IPS DF 6.9 (cell line): ENCODE data around the gene TCF4.

ENCODE experiments used
- DNase-seq: peaks from one replicate; pipeline ENCODE4 v3.0.0-alpha.2; 2013; ENCODE audit warnings: low read depth, low spot score
- H3K27ac ChIP-seq: one replicate; pipeline ENCODE4 v1.5.1; 2013; ENCODE audit warnings: low read length, control low read depth
- H3K27me3 ChIP-seq: 2 replicates; pipeline ENCODE4 v1.6.1; 2013; ENCODE audit warnings: mild to moderate bottlenecking, low read length; ENCODE audit not compliant: control insufficient read depth, insufficient read depth
- H3K36me3 ChIP-seq: 2 replicates; pipeline ENCODE4 v1.6.1; 2013; ENCODE audit warnings: low read length; ENCODE audit not compliant: control insufficient read depth, insufficient read depth
- H3K4me1 ChIP-seq: 2 replicates; pipeline ENCODE4 v1.6.1; 2013; ENCODE audit warnings: low read length; ENCODE audit not compliant: control insufficient read depth, insufficient read depth
- H3K4me3 ChIP-seq: 2 replicates; pipeline ENCODE4 v1.5.1; 2013; ENCODE audit warnings: mild to moderate bottlenecking, low read length
- H3K9me3 ChIP-seq: 2 replicates; pipeline ENCODE4 v1.6.1; 2013; ENCODE audit warnings: low read length, inconsistent platforms; ENCODE audit not compliant: control insufficient read depth, insufficient read depth
- WGBS: extraction: QIAGEN DNeasy Blood & Tissue Kit; methylation state at CpG from one replicate; pipeline ENCODE4 v1.1.7; 2013; ENCODE audit warnings: mixed read lengths, missing lambda C conversion rate; ENCODE audit not compliant: insufficient read length, insufficient coverage; 5-methylcytosine and 5-hydroxymethylcytosine counted together

Gene TCF4

DNA sequence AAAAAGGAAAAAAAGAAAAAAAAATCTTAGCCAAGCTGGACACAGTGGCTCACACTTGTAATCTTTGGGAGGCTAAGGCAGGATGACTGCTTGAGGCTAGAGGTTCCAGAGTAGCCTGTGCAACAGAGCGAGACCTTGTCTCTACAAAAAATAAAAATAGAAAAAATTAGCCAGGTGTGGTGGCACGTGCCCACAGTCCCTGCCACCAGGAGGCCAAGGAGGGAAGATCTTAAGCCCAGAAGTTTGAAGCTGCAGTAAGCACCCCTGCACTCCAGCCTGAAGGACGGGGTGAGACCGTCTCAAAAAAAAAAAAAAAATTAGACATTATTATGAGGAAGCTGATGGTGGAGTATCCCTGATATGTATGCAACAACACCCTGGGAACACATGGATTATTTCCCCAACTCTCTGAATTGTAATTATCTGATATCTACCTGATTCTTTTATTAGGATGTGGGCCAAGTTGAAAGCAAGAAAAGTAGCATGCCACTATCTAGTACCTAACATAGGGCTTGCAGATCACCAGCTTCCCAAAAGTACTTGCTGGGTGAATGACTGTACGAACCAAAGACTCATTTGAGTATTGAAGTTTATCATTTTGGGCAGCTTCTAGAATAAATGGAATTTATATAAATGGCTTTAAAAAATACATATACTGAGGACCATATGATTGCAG lies 140.9 kb downstream of the TCF4 start:
- Histone ChIP-seq H3K9me3 (no peaks in the 10 kb centered on the region), H3K36me3 (no peaks in the 10 kb centered on the region), H3K4me3 (no peak overlapping the region), H3K4me1 (no peaks in the 10 kb centered on the region; the same call in 1 of the 2 replicates), H3K27me3 (no peaks in the 10 kb centered on the region), H3K27ac (no peak overlapping the region)
- no peak for DNase-seq
- WGBS, result no CpG with 5 or more reads among the region's 5 CpGs

DNA sequence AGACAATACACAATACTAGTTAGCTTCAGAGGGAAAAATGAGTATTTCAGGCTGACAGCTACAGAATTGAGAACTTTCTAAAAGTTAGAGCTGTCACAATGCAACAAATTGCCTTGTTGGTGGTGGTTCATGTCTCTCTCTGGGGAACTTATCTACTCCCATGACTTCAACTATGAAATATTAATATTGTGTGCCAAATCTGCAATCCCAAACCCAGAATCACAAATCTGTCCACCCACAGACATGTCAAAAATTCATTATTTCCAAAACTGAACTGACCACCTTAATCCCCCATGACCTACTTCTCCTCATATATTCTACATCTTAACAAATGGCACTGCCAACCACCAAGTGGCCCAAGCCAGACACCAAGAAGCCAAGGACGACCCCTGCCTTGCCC lies 143.5 kb downstream of the TCF4 start:
- H3K4me3 ChIP-seq, result no peak overlapping the region
- WGBS, result no CpG with 5 or more reads among the region's 1 CpG
- no peaks in the 10 kb centered on the region for H3K27me3 ChIP-seq
- no peaks in the 10 kb centered on the region for H3K36me3 ChIP-seq
- no peak for DNase-seq
- H3K9me3 ChIP-seq, result no peaks in the 10 kb centered on the region
- no peak overlapping the region for H3K27ac ChIP-seq
- H3K4me1 ChIP-seq, result no peaks in the 10 kb centered on the region; the same call in 1 of the 2 replicates

DNA sequence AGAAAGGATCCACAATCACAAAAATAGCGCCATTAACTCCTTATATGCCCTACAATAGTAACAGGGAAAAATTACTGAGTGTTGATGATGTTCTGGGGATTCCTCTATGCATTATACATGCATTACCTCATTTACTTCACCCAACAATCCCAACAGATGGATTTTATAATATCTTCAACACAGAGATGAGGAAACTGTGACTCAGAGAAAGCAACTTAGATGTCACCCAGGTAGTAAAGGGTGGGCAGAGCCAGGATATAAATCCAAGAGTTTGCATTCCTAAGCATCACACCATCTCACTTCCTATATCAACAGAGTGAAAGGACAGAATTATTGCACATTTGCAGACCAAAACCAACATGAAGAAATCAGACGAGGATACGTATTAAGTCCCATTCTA lies 144.2 kb downstream of the TCF4 start:
- Histone ChIP-seq H3K27ac (no peak overlapping the region), H3K4me3 (no peak overlapping the region), H3K36me3 (no peaks in the 10 kb centered on the region), H3K27me3 (no peaks in the 10 kb centered on the region), H3K4me1 (no peaks in the 10 kb centered on the region; the same call in 1 of the 2 replicates), H3K9me3 (no peaks in the 10 kb centered on the region)
- no CpG with 5 or more reads among the region's 3 CpGs for WGBS
- DNase-seq, result no peak

GRCh38 chr18:55442561-55442960 lies 145.4 kb downstream of the TCF4 start:
- Histone ChIP-seq H3K9me3 (no peaks in the 10 kb centered on the region; the same call in 1 of the 2 replicates), H3K4me1 (no peaks in the 10 kb centered on the region; the same call in 1 of the 2 replicates), H3K4me3 (no peak overlapping the region), H3K27ac (no peak overlapping the region), H3K27me3 (no peaks in the 10 kb centered on the region), H3K36me3 (no peaks in the 10 kb centered on the region)
- no CpG with 5 or more reads among the region's 4 CpGs for WGBS
- DNase-seq, result no peak

DNA sequence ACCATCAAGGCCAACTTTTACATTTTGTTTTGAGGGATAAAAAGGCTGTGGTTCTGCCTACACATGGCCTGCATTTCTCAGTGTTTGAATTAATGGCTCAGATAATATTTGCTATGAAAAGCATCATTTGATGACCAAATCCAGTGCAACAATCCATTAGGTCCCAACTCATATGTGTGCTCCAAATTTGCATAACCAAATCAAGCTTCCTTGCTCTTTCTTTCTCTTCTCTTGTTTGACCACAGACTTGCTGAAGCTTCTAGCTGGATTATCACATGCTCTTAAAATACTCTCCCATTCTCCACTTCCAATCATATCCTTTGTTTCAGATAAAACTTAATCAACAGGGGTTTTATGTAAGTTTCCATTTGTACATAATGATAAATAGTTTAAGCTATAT lies 147.0 kb downstream of the TCF4 start:
- H3K36me3 ChIP-seq, result no peaks in the 10 kb centered on the region
- H3K4me1 ChIP-seq, result no peaks in the 10 kb centered on the region; the same call in 1 of the 2 replicates
- H3K27ac ChIP-seq, result no peak overlapping the region
- H3K27me3 ChIP-seq, result no peaks in the 10 kb centered on the region
- no peaks in the 10 kb centered on the region; the same call in 1 of the 2 replicates for H3K9me3 ChIP-seq
- H3K4me3 ChIP-seq, result no peak overlapping the region
- DNase-seq, result no peak

- no peak for DNase-seq
- H3K9me3 ChIP-seq, result no peaks in the 10 kb centered on the region; the same call in 1 of the 2 replicates
- H3K36me3 ChIP-seq, result no peaks in the 10 kb centered on the region
- H3K27me3 ChIP-seq, result no peaks in the 10 kb centered on the region
- no peaks in the 10 kb centered on the region; the same call in 1 of the 2 replicates for H3K4me1 ChIP-seq
- H3K4me3 ChIP-seq, result no peak overlapping the region
- no CpG with 5 or more reads among the region's 3 CpGs for WGBS
- no peak overlapping the region for H3K27ac ChIP-seq
Observed at GRCh38 chr18:55439056-55439455, 148.9 kb downstream of the TCF4 start.

- Histone ChIP-seq H3K4me3 (no peak overlapping the region), H3K4me1 (no peaks in the 10 kb centered on the region; the same call in 1 of the 2 replicates), H3K36me3 (no peaks in the 10 kb centered on the region), H3K27me3 (no peaks in the 10 kb centered on the region), H3K27ac (no peak overlapping the region), H3K9me3 (no peaks in the 10 kb centered on the region; the same call in 1 of the 2 replicates)
- DNase-seq, result no peak
- no CpG with 5 or more reads among the region's 1 CpG for WGBS
Observed at GRCh38 chr18:55435592-55435991, 152.4 kb downstream of the TCF4 start.

GRCh38 chr18:55433648-55434047 lies 154.3 kb downstream of the TCF4 start:
- no CpG with 5 or more reads among the region's 5 CpGs for WGBS
- no peak for DNase-seq
- H3K4me1 ChIP-seq, result no peaks in the 10 kb centered on the region; the same call in 1 of the 2 replicates
- no peaks in the 10 kb centered on the region for H3K36me3 ChIP-seq
- no peaks in the 10 kb centered on the region for H3K27me3 ChIP-seq
- no peak overlapping the region for H3K4me3 ChIP-seq
- no peak overlapping the region for H3K27ac ChIP-seq
- no peaks in the 10 kb centered on the region; the same call in 1 of the 2 replicates for H3K9me3 ChIP-seq

DNA sequence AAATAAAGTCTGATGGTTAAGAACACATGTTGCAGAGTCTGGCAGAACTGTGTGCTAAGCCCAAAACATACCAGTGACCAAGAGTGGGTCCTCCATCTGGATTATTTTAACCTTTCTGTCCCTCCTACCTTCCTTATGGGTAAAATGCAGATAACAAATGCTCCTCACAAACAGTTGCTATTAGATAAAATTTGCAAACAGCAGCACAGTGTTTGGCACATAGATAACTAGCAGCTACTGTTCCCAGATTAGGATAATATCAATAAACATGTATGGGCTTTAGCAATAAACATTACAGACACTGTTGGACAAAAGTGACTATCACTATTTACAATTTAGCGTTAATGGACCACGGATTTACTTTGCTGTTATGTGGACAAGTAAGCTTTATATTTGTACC lies 154.9 kb downstream of the TCF4 start:
- Histone ChIP-seq H3K27me3 (no peaks in the 10 kb centered on the region), H3K9me3 (no peaks in the 10 kb centered on the region; the same call in 1 of the 2 replicates), H3K36me3 (no peaks in the 10 kb centered on the region), H3K27ac (no peak overlapping the region), H3K4me1 (no peaks in the 10 kb centered on the region; the same call in 1 of the 2 replicates), H3K4me3 (no peak overlapping the region)
- no CpG with 5 or more reads among the region's 2 CpGs for WGBS
- DNase-seq, result no peak

DNA sequence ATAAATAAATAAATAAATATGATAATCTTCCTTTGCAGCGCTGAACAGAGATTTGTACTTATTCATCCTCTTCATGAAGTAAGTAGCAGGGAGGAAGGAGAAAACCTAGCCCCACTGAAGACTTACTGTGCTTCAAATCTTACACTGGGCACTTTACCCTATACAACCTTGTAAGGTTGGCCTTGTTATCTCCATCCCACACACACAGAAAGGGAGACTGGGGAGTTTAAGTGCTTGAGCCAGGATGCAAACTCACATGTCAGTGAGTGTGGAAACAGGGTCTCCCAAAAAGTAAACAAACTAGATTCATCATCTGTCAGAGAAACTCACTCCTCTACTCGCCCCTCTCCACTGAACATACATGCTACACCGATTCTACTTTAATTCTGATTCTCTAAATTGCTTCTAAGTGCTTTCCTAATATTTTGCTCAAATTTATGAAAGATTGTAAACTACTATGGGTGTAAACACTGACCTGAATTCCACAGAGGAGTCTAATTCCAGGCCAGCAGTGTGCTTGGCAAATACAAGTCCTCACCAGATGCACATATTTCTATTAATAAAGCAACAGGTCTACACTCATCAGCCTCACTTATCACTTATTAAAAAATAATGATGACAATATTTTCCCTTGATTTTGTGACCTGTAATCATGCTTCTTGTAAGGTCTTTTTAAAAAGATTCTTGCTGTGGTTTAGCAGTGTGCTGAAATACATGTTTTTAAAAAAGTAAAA lies 155.5 kb downstream of the TCF4 start:
- no peak for DNase-seq
- no peak overlapping the region for H3K27ac ChIP-seq
- H3K27me3 ChIP-seq, result no peaks in the 10 kb centered on the region
- H3K4me3 ChIP-seq, result no peak overlapping the region
- WGBS, result no CpG with 5 or more reads among the region's 3 CpGs
- no peaks in the 10 kb centered on the region for H3K36me3 ChIP-seq
- H3K9me3 ChIP-seq, result no peaks in the 10 kb centered on the region
- H3K4me1 ChIP-seq, result no peaks in the 10 kb centered on the region; the same call in 1 of the 2 replicates
